Measurements from ENCODE around the gene GSK3A.
"Not testable (repeated sequence)": the region's sequence is repeated elsewhere in the genome, so short reads cannot be mapped to it uniquely, and the experiment has no call there.

Gene GSK3A

DNA sequence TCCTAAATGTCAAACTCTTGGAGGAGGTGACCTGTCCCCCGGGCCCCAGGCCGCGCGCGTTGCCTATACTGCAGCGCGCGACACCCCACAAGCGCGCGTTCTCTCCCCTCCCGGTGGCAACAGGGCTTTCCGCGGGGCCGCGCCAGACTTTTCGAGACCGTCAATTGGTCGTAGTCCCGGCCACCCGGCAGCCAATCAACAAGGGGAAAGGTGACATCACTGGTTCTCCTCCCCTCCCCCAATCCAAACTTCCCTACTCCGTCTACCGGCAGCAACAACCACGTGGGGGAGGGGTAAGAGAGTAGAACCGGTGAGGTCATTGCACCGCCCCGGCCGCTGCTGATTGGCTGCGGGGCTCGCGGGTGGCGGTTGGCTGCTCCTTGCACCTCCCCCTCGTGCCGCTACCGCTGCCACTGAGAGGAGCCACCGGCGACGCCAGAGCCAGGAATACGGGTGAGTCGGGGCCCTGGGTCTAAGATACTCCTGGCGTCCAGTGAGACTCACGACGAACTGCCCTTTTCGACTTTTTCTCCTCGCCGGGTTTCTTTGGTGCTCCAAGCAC lies 25.8 kb upstream of the GSK3A start:
- peak; percentile 100 for DNase-seq (ENCODE audit: low spot score)

DNA sequence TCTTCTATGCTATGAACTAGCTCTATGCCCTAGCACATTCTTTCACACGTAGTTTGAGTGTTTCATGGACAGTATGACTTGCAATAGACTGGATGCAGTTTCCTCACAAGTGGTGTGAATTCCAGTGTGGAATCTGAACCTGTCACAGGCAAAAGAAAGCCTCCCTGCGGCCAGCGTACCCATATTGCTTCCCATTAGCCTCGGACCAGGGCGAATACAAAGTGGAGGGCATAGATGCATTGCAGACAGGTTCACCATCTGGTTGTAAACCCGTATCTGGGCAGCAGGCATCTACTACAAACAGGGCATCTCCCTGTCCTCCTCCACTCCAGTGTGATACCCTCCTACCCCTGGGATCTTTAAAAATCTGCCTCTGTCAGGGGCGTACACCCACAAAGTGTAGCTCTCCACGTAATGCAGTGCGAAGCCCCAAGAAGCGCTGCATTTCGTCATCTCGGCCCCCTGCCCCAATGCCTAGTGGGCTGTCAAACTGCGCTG lies 25.3 kb upstream of the GSK3A start:
- DNase-seq (ENCODE audit: low spot score), result no peak

DNA sequence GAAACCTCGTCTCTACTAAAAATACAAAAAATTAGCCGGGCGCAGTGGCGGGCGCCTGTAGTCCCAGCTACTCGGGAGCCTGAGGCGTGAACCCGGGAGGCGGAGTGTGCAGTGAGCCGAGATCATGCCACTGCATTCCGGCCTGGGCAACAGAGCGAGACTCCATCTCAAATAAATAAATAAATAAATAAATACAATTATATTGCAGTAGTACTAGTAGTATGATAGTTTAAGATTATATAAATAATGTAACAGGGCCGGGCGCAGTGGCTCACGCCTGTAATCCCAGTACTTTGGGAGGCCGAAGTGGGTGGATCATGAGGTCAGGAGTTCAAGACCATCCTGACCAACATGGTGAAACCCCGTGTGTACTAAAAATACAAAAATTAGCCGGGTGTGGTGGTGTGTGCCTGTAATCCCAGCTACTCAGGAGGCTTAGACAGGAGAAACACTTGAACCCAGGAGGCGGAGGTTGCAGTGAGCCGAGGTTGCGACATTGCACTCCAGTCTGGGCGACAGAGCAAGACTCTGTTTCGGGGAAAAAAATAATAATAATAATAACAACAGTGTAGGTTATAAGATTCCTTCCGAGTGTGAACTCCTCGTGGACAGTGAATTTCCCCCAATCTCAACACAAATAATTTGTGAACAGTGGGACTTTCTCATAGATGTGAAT lies 24.7 kb upstream of the GSK3A start:
- DNase-seq (ENCODE audit: low spot score), result not testable (repeated sequence)

DNA sequence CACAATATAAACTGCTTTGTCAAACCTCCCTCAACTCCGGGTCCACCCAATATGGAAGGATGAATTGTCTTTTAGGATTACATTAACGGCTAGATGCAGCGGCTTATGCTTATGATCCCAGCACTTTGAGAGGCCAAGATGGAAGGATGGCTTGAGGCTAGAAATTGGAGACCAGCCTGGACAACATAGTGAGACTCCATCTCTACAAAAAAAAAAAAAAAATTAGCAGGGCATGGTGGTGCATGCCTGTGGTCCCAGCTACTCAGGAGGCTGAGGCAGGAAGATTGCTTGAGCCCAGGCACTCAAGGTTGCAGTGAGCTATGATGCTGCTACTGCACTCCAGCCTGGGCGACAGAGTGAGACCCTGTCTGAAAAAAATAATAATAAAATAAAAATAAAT lies 23.7 kb upstream of the GSK3A start:
- not testable (repeated sequence) for DNase-seq (ENCODE audit: low spot score)

DNA sequence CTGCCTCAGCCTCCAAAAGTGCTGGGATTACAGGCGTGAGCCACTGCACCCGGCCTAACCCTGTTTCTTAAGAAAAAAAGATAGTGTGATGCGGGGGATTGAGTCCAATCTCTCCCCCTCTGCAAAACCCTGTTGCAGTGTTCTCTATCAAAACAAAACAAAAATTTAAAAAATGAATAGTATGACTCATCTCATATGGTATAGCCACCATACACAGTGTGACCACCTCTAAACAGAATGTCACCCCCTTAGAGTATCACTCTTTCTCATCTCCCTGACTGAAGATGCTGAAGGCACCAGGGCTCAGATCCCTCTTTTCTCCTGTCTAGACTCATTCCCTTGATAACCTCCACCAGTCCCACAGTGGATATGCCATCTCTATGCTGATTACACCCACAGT lies 19.4 kb upstream of the GSK3A start:
- DNase-seq (ENCODE audit: low spot score), result no peak

DNA sequence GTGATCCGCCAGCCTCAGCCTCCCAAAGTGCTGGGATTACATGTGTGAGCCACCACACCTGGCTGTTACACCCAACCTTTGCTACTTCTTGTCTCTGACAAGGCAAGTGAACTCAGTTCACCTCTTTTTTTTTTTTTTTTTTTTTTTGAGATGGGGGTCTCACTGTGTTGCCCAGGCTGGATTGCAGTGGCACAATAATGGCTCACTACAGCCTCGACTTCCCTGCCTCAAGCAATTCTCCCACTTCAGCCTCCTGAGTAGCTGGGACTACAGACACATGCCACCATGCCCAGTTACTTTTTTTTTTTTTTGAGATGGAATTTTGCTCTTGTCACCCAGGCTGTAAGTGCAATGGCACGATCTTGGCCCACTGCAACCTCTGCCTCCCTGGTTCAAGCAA lies 15.4 kb upstream of the GSK3A start:
- not testable (repeated sequence) for DNase-seq (ENCODE audit: low spot score)

DNA sequence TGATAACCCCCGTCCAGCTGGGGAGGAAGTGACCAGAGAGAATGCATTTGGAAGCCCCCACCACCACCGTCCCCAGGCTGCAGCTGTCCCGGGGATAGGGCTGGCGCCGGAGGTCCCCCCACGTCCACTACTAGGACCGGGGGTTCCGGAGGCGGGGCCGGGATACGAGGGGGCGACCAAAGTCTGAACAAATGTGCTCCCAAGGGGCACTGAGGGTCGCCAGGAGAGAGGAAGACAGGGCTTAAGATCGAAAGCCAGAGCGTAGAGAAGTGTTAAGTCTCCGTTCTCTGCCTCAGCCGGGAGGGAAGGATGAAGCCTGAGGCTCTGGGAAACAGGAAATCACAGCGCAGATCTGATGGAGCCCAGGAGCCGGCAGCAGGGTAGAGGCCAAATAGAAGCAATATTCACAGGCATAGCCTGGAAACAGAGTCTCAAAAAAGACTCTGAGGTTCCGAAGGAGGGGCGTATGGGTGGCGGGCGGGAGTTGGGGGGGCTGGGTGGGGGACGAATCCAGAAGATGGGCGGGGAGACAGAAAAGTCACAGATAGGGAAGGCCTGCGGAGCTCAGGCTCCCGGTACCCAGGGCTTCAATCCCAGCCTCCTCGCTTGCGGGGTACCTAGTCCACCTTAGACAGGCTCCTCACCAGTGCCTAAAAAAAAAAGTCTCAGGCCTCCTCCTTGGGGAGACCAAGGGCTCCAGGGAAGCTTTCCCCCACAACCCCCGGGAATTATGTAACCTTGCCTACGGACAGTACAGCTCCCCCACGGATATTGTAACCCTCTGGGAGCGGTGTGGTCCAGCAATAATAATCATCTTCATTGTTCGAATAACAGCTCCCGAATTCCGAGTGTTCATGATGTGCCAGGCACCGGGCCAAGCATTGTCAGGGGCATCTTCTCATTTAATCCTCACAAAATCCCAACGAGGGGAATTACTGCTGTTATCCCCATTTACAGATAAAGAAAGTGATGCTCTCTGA lies 13.7 kb upstream of the GSK3A start:
- no peak for DNase-seq (ENCODE audit: low spot score)

DNA sequence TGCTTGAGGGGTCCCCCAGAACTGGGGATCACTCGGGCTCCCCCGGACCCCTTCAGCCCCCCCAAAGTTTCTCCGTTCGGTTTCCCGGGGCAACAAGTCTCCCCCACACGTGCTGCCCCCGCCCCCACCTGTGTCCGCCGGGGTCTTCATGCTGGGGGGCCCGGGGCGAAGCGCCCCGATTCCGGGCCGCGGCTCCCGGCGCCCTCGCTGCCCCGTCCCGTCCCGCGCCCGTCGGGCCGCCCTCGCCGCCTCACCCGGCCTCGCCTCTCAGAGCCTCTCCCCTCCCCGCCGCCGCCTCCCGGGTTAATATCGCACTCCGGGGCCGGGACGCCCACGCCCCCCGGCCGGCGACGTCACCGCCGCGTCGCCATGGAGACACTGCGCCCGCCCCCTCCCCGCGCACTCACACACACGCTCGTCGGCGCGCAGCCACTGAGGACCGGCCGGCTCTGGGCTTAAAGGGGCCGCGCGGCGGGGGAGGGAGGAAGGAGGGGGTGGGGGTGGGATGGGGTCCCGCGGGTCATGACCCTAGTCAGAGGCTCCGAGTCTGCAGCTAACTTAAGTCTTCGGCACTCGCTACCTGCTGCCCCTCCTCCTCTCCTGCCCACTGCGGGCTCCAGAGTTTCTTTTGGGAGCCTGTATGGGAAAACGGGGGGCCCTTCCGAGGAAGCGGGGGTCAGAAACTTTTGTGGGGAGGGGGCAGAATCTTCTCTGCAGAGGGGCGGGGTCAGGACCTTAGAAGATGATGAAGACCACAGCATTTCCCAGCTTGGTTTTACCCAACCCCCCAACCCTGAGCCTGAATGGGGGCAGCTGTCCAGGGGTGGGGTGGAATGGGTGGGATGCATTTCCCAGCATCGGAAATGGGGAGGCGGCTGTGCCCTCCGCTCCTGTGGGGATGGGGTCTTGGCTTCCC lies 12.7 kb upstream of the GSK3A start, which contains the start of gene ERF:
TSS of gene ERF (minus strand) at position 279 of the 916 bp plus-strand sequence. CDS start at position 150, 129 bp downstream.
- DNase-seq (ENCODE audit: low spot score), result no peak

DNA sequence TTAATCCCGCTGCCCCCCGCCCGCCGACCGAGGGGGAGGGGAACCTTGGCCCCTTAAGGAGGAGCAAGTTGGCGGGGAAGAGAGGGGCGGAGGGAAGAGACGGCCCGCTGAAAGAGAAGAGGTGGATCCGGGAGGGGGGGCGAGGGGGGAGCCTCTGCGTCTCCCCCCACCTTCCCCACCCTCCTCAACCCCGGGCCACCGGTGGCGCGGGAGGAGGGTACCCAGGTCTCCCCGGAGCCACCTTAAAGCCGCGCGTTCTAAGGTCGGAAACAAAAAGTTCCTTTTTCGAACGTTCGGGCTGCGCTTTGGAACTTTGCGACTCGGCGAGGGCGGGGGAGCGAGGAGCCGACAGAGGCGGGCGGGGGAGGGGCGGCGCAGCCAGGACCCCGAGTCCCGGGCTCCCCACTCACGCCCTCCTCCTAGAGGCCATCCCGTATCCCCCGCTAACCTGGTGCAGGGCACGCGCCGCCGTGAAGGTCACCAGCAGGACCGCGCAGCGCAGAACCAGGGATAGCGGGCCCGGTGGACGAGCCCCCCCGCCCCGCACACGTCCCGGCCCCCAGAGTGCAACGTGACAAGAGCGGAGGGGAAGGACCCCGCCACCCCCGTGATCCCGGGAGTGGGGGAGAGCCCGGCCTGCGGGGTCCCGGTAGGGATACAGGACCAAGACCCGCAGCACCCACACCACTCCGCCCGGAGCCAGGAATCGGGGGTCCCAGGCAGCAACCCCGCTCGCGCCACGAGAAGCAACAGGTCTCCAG lies 11.9 kb upstream of the GSK3A start:
- no peak for DNase-seq (ENCODE audit: low spot score)

DNA sequence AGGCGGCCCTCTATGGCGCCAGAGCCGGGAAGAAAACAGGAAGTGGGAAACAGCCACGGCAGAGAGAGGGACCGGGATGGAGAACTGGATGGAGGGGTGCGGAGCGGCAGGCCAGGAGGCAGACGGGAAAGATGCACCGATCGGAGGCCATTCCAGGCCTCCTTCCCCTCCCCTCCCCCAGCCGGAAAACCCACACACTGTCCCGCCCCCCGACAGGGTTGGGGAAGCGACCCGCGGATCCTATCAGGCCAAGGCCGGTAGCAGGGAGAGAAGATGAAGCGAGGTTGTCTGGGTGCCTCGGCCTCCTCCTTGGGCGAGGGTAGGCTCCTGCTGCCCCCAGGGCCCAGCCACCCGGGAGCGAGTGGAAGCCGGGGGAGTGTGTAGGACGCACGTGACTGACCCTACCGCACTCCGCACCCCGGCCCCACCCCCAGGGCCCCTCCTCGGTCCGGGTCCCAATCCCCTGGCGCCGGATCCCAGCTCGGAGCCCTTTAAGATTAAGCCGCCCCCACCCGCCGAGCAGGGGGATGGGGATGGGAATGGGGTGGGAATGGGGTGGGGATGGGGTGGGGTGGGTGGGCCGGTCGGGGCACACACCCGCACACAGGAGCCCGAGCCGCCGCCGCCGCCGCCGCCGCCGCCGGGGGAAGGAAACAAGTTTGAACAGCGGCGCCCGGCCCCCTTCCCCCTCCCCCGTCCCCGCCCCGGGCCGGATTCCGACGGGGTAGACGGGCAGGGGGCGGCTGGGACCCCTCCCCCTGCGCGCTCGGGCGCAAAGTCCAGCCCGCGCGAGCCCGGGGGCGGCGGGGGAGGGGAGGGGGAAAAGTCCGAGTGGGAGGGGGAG lies 11.1 kb upstream of the GSK3A start:
- DNase-seq (ENCODE audit: low spot score), result no peak

DNA sequence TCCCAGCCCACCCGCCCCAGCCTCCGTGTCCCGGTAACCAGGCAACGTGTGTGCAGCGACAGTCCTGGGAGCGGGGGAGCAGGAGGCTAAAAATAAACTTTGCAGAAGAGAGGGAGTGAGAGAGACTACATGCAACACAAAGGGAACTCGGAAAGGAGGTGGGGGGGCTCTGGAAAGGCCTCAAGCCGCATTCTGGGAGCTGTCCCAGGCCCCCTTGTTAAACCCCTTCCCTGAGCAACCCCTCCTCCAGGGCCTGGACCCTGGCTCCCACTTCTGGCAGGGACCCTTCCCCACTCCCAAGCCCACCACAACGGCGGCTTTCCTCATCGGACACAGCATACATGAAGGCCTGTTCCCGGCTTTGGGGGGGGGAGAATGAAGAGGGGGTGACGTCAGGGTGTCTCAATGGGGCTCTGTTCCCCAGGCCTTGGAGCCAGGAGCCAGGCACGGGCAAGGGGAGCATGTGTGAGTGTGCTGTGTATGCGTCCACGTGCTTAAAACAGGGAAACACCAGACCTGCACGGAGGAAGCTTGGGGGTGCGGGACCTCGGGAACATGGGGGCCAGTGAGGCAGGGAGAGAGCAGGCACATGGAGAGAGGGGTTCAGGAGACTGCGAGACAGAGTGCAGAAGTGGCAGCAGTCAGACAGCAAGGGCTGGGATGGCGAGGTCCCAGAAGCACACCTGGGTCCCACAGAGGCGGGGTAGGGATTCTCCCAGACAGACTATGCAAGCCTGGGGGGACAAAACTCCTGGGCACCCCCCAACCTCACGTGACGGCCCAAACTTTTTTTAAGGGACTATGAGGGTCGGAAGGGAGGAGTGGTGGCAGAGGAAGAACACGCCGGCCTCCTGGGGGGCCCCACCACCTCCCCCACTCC lies 10.2 kb upstream of the GSK3A start:
- no peak for DNase-seq (ENCODE audit: low spot score)

DNA sequence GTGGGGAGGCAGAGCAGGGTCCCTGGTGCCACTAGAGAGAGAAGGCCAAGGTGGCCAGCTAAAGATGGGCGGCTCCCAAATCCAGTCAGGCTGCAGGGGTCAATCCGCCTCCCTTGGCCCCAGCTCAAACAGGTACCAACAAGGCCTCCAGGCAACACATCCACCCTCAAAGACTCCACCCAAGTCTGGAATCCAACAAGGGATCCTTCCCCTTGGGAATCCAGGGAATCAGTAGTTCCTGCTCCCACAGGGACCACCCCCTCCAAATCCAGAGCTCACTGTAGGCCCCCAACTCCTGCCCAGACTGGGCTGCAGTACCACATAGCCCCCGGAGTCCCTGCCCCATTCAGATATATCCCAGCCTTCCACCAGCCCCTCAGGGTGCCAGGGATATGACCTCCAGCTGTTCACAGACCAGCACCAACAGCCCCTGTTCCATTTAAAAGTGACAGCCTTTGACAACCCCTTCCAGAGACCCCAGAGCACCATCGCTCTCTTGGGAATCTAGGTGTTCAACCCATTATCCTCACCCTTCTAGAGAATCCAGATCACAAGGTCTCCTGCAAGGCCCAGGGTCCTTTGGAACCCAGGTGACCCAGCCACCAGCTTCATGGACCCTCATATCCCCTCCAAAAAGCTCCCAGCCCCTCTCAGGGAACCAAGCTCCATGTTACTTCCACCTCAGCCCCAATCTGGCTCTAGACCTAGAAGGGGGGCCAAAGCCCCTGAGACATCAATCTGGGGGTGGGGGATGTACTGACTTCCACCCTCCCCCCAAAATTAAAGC lies 9.4 kb upstream of the GSK3A start:
- DNase-seq (ENCODE audit: low spot score), result no peak

DNA sequence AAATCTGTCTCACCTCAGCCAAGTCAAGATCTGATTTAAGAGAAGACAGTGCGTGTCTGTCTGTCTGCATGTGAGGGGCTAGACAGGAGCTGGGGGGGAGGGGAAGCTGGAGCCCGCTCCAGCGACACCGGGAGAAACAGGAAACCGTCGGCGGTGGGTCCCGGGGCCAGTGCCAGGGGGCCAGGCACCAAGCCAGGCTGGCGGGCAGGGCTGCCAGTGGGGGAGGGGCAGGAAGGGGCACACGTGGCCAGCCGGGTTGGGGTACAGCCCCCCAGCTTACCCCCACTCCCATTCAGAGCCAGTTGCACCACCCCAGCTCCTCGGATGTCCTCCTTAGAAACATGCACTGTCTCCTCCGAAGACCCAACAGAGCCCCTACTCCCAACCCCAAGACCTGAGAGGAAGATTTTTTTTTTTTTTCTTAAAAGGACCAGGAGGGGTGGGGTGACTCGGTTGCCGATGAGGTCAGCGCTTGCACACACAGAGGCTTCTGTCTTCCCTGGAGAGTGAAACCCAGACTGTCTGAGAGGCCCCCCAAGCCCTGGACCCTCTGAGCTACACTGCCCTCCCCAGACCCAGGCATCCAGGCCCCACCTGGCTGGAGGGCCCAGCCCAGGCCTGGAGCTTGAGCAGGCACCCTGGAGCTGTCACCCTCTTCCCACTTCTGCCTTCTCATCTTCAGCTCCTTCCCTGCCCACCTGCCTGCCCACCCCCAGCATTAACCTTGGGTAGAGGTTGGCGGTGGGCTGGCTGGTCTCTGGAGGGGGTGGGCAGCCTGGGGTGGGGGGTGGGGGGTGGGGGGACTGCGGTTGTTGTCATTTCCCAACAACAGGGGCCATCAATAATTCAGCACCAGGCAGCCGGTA lies 8.5 kb upstream of the GSK3A start:
- no peak for DNase-seq (ENCODE audit: low spot score)

DNA sequence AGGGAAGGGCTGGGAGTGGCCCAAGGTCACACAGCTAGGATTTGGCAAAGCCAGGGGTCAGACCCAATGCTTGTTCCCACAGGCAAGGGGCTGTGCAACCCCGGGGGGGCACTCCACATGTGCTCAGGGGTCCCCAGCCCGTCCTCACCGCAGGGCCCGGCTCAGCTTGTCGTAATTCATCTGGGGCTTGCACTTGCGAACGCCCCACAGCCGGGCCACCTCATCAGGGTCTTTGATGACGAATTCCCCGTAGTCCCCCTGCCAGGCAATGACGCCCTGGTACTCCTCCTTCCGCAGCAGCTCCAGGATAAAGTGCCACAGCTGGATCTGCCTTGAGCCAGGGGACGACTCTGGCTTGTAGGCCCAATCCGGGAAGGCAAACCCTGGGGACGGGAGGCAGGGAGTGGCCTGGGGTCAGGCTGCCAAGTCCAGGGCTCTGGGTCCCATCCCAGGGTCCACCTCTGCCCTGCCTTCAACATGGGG lies 7.8 kb upstream of the GSK3A start:
- DNase-seq (ENCODE audit: low spot score), result no peak

DNA sequence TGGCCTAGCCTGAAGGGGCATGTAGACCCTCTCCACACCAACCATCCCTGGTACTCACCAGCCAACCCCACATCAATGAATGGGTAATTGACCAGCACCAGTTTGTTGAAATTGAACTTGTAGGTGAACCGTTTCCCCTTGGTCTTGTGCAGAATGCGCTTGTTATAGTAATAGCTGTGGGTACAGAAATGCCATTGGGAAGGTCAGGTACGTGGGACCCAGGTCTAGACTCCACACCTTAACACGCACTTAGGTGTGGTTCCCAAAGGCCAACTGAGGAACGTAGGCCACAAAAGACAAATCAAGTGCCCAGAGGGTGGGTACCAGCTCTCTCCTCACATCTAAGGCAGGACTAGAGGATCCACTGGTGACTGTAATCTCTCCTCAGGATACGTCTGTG lies 7.4 kb upstream of the GSK3A start:
- no peak for DNase-seq (ENCODE audit: low spot score)

DNA sequence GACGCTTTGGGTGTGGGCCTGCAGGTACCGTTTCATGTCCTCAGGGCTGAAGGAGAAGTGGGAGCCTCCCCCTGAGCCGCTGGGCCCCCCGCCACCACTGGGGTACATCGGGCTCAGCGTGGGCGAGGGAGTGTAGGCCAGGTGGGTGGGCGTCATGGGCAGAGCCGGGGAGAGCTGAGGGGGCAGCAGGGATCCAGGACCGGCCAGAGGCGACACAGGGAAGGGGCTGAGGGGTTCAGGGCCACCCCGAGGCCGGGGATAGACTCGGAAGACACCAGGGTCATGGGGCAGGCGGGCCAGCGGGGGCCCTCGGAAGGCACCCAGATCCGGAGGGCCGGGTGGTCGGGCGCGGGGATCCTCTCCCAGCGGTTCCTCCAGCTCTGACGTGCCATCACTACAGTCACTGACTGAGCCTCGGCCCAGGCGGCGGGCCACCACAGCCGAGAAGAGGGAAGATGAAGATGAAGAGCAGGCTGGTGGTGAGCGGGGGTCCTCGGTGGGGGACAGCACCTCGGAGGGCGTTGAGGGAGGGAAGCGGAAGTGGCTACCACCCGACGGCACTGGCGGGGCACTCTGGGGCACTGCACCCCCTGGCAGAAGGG lies 6.8 kb upstream of the GSK3A start:
- no peak for DNase-seq (ENCODE audit: low spot score)

All from kidney capillary endothelial cell (primary cell).